GM19324 (cell line): Measurements from ENCODE around the gene SLC9C1.

Experiments used
- ATAC-seq: cut with Tn5 transposase; IDR thresholded peaks from one replicate; pipeline ENCODE4 v1.9.1; 2021; ENCODE audit warnings: mild to moderate bottlenecking, moderate library complexity; ENCODE audit not compliant: unreplicated experiment, low FRiP score

The SLC9C1 gene

GRCh38 chr3:112133626-112134334 lies 160.2 kb downstream of the SLC9C1 start:
- no peak for ATAC-seq

- peak; percentile 79 for ATAC-seq
Observed at GRCh38 chr3:112132975-112133448, 161.0 kb downstream of the SLC9C1 start, which contains the start of gene GCSAM. TSS of gene GCSAM (minus strand) at chr3:112133248. CDS start at chr3:112133120, 128 bp downstream.

GRCh38 chr3:112132554-112132953 lies 161.5 kb downstream of the SLC9C1 start:
- peak; percentile 4 for ATAC-seq

- no peak for ATAC-seq
Observed at GRCh38 chr3:112132088-112132487, 161.9 kb downstream of the SLC9C1 start.

GRCh38 chr3:112131111-112131510 lies 162.9 kb downstream of the SLC9C1 start:
- no peak for ATAC-seq

GRCh38 chr3:112130638-112130993 lies 163.4 kb downstream of the SLC9C1 start:
- no peak for ATAC-seq

- no peak for ATAC-seq
Observed at GRCh38 chr3:112129925-112130637, 163.9 kb downstream of the SLC9C1 start.

- ATAC-seq: no peak
Observed at GRCh38 chr3:112128843-112129727, 164.9 kb downstream of the SLC9C1 start.

GRCh38 chr3:112127522-112128494 lies 166.2 kb downstream of the SLC9C1 start:
- ATAC-seq: no peak

- ATAC-seq: no peak
Observed at GRCh38 chr3:112126511-112126911, 167.5 kb downstream of the SLC9C1 start.

- ATAC-seq: no peak
Observed at GRCh38 chr3:112124907-112125607, 169.0 kb downstream of the SLC9C1 start.

GRCh38 chr3:112123548-112123947 lies 170.5 kb downstream of the SLC9C1 start:
- ATAC-seq: no peak

- ATAC-seq: no peak
Observed at GRCh38 chr3:112122870-112123269, 171.1 kb downstream of the SLC9C1 start.

- ATAC-seq: no peak
Observed at GRCh38 chr3:112121577-112122547, 172.2 kb downstream of the SLC9C1 start.

GRCh38 chr3:112119962-112120836 lies 173.8 kb downstream of the SLC9C1 start:
- ATAC-seq: no peak

GRCh38 chr3:112117841-112118571 lies 176.0 kb downstream of the SLC9C1 start:
- no peak for ATAC-seq
